GM12874 (cell line): Measurements from ENCODE around the gene DDX4.

Experiments used
- CTCF ChIP-seq: IDR thresholded peaks from 2 replicates; pipeline ENCODE4 v1.5.1; 2011; ENCODE audit warnings: low read depth, mild to moderate bottlenecking, control low read depth, low read length, moderate library complexity; ENCODE audit not compliant: insufficient read depth

The DDX4 gene

GRCh38 chr5:55758714-55759113, 20.9 kb downstream of the DDX4 start:
- no peak for TF ChIP-seq CTCF

- TF ChIP-seq CTCF, result no peak
Measured at GRCh38 chr5:55763746-55764420, 26.0 kb downstream of the DDX4 start.

- TF ChIP-seq CTCF, result no peak
Measured at GRCh38 chr5:55768279-55768678, 30.4 kb downstream of the DDX4 start.

GRCh38 chr5:55771175-55771655, 33.4 kb downstream of the DDX4 start:
- TF ChIP-seq CTCF, result no peak

- no peak for TF ChIP-seq CTCF
Measured at GRCh38 chr5:55773057-55773456, 35.2 kb downstream of the DDX4 start.

GRCh38 chr5:55777332-55777731, 39.5 kb downstream of the DDX4 start:
- TF ChIP-seq CTCF, result no peak

- TF ChIP-seq CTCF, result no peak
Measured at GRCh38 chr5:55800924-55801323, 63.1 kb downstream of the DDX4 start.
